GM19328 (cell line): Measurements from ENCODE around the gene INO80.

Source experiments
- ATAC-seq: cut with Tn5 transposase; IDR thresholded peaks from one replicate; pipeline ENCODE4 v1.9.1; 2021; ENCODE audit warnings: mild to moderate bottlenecking, moderate library complexity; ENCODE audit not compliant: unreplicated experiment

The INO80 gene

GRCh38 chr15:41010345-41010744 lies 105.7 kb downstream of the INO80 start:
- ATAC-seq, result no peak

GRCh38 chr15:41006479-41006878 lies 109.6 kb downstream of the INO80 start:
- ATAC-seq, result no peak

- no peak for ATAC-seq
These were observed 111.6 kb downstream of the INO80 start for GRCh38 chr15:41004490-41004889.

- no peak for ATAC-seq
These were observed 114.4 kb downstream of the INO80 start for GRCh38 chr15:41001524-41002214.

- no peak for ATAC-seq
These were observed 116.9 kb downstream of the INO80 start for GRCh38 chr15:40999190-40999589.

GRCh38 chr15:40995656-40996055 lies 120.4 kb downstream of the INO80 start:
- no peak for ATAC-seq

- ATAC-seq, result no peak
These were observed 123.3 kb downstream of the INO80 start for GRCh38 chr15:40992825-40993224.

GRCh38 chr15:40992241-40992741 lies 123.8 kb downstream of the INO80 start:
- no peak for ATAC-seq

- no peak for ATAC-seq
These were observed 124.7 kb downstream of the INO80 start for GRCh38 chr15:40991355-40991754.

- ATAC-seq, result no peak
These were observed 125.3 kb downstream of the INO80 start for GRCh38 chr15:40990789-40991188.

- ATAC-seq, result no peak
These were observed 126.0 kb downstream of the INO80 start for GRCh38 chr15:40990080-40990479.

GRCh38 chr15:40988156-40988555 lies 127.9 kb downstream of the INO80 start:
- ATAC-seq, result no peak

- no peak for ATAC-seq
These were observed 129.3 kb downstream of the INO80 start for GRCh38 chr15:40986820-40987219.

- ATAC-seq, result no peak
These were observed 130.3 kb downstream of the INO80 start for GRCh38 chr15:40985541-40986330.

- no peak for ATAC-seq
These were observed 131.1 kb downstream of the INO80 start for GRCh38 chr15:40984964-40985363.

- no peak for ATAC-seq
These were observed 131.7 kb downstream of the INO80 start for GRCh38 chr15:40984406-40984805.

GRCh38 chr15:40982855-40983254 lies 133.2 kb downstream of the INO80 start:
- no peak for ATAC-seq

GRCh38 chr15:40981186-40981585 lies 134.9 kb downstream of the INO80 start:
- no peak for ATAC-seq

GRCh38 chr15:40978562-40978961 lies 137.5 kb downstream of the INO80 start:
- no peak for ATAC-seq

- ATAC-seq, result no peak
These were observed 137.9 kb downstream of the INO80 start for GRCh38 chr15:40978141-40978540.

- ATAC-seq, result no peak
These were observed 139.3 kb downstream of the INO80 start for GRCh38 chr15:40976819-40977218.

GRCh38 chr15:40974879-40975278 lies 141.2 kb downstream of the INO80 start:
- ATAC-seq, result no peak
